ENCODE results near the gene ASB13. TPM values are rescaled to one million over a fixed set of nuclear protein-coding genes. Genes with fewer than 3 reads are reported as not detected.
A peak's percentile ranks its signal among the peaks of the same experiment; 100 is the strongest.

ASB13 gene
- total and polyA plus RNA-seq, 8 donors = 8.7 to 22.2 (median 11.8) TPM

GRCh38 chr10:5634918-5635317 lies 31.5 kb downstream of the ASB13 start:
- Histone ChIP-seq H3K27ac (no peak overlapping the region), H3K27me3 (no peaks in the 10 kb centered on the region), H3K4me3 (no peak overlapping the region), H3K4me1 (peaks cover 14 to 31% (median 18%) of the 10 kb centered on the region in 3 donors), H3K36me3 (peaks cover 0 to 14% (median 3%) of the 10 kb centered on the region in 3 donors), H3K9me3 (no peaks in the 10 kb centered on the region)
- TF ChIP-seq, protein P1, sequence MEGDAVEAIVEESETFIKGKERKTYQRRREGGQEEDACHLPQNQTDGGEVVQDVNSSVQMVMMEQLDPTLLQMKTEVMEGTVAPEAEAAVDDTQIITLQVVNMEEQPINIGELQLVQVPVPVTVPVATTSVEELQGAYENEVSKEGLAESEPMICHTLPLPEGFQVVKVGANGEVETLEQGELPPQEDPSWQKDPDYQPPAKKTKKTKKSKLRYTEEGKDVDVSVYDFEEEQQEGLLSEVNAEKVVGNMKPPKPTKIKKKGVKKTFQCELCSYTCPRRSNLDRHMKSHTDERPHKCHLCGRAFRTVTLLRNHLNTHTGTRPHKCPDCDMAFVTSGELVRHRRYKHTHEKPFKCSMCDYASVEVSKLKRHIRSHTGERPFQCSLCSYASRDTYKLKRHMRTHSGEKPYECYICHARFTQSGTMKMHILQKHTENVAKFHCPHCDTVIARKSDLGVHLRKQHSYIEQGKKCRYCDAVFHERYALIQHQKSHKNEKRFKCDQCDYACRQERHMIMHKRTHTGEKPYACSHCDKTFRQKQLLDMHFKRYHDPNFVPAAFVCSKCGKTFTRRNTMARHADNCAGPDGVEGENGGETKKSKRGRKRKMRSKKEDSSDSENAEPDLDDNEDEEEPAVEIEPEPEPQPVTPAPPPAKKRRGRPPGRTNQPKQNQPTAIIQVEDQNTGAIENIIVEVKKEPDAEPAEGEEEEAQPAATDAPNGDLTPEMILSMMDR (IDR thresholded peaks at IDR 0.05) = no peak
- intact Hi-C loops (cut with DNase I) = no loop called here
- no peak for DNase-seq
- WGBS, 2 donors = 82 to 86% methylated on average over 7 of the region's 7 CpGs
- FAIRE-seq = no peak
- ATAC-seq = no peak

DNA sequence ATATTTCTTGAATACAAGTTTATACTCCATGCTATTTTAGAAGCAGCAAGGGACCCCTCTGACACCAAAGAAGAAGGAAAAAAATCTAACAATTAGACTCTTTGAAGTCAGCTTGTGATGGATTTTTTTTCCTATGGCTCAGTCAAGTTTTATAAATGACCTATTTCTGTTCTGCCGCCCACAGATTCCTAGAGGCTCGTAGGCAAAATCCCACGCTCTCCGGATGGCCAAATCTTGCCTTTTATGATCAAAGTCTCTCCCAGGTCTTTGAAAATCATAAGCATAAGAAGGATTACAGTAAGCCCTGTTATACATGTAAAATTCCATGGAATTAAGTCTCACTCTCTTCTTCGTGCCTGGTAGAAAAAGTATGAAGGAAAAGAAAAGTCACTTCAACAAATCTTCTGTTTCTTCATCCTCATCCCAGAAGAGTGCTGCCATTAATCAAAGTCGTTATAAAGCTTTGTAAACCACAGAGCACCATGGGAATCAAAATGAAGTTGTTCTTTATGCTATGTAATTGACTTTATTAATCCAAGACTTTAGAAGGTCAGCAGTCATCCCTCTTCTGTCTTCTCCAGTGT lies 33.1 kb downstream of the ASB13 start:
- FAIRE-seq (no peak), DNase-seq (no peak), ATAC-seq (no peak)
- Histone ChIP-seq H3K4me1 (peaks cover 25 to 46% (median 26%) of the 10 kb centered on the region in 3 donors), H3K9me3 (no peaks in the 10 kb centered on the region), H3K36me3 (no peaks in the 10 kb centered on the region), H3K27ac (peak overlapping the region; percentile 47 to 84 (median 68)), H3K27me3 (no peaks in the 10 kb centered on the region), H3K4me3 (no peak overlapping the region)
- TF ChIP-seq, protein P1 (IDR thresholded peaks at IDR 0.05) = no peak
- WGBS, 2 donors = 72 to 79% methylated on average over 6 of the region's 6 CpGs
- intact Hi-C loops (cut with DNase I) = no loop called here

DNA sequence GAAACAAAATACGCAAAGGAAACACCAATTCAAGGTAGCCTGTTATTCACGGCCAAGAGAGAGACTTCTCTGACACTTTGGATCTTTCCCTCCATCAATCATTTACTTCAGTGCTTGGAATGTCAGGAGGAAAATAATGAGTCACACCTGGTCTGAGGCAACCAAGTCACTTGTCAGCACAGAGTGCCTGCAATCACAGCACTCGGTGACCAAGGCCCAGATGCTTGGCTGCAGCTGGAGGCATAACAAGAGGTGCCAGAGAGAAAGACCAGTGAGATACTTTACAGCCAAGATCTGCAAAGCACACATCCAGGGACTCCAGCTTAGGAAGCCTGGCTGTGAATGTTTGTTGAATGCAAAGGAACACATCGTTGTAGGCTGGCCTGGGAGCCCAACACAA lies 33.9 kb downstream of the ASB13 start:
- TF ChIP-seq, protein P1 (IDR thresholded peaks at IDR 0.05) = no peak
- H3K4me3 ChIP-seq = no peak overlapping the region
- DNase-seq (peak in 5 of 6 donors; percentile 69 to 86 (median 76)), ATAC-seq (peak; percentile 67 to 82 (median 76)), FAIRE-seq (no peak)
- no peaks in the 10 kb centered on the region for H3K9me3 ChIP-seq
- no peaks in the 10 kb centered on the region for H3K36me3 ChIP-seq
- H3K4me1 ChIP-seq = peaks cover 28 to 53% (median 33%) of the 10 kb centered on the region in 3 donors
- no peaks in the 10 kb centered on the region for H3K27me3 ChIP-seq
- intact Hi-C loops (cut with DNase I) = no loop called here
- H3K27ac ChIP-seq = peak overlapping the region; percentile 47 to 84 (median 68)
- 11% methylated on average over 4 of the region's 4 CpGs for WGBS, 2 donors

DNA sequence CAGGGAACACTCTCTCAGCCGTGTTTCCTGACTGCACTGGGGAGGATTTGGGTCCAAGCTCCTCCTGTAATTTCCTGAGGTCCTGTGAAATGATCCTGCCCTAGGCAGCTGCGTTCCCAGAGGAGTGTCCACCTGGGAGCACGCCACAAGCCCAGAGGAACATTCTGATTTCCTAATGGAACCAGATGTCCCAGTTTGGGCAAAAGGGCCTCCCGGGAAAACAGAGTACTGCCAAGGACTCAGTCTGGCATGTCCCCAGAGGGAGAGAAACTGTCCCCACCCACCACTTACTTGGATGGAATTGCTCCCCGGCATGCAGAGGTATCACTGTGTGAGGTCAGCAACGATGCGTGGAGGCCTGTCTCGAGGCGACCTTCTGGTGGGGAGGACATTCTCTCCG lies 34.5 kb downstream of the ASB13 start:
- FAIRE-seq (no peak), DNase-seq (peak in 5 of 6 donors; percentile 44 to 89 (median 82)), ATAC-seq (peak; percentile 15 to 73 (median 46))
- intact Hi-C loops (cut with DNase I) = no loop called here
- peaks cover 33 to 57% (median 37%) of the 10 kb centered on the region in 3 donors for H3K4me1 ChIP-seq
- H3K36me3 ChIP-seq = no peaks in the 10 kb centered on the region
- 19 to 21% methylated on average over 10 of the region's 10 CpGs for WGBS, 2 donors
- H3K27ac ChIP-seq = peak overlapping the region; percentile 47 to 84 (median 68)
- H3K9me3 ChIP-seq = no peaks in the 10 kb centered on the region
- TF ChIP-seq, protein P1 (IDR thresholded peaks at IDR 0.05) = no peak
- no peaks in the 10 kb centered on the region for H3K27me3 ChIP-seq
- no peak overlapping the region for H3K4me3 ChIP-seq

GRCh38 chr10:5630112-5630436 lies 36.3 kb downstream of the ASB13 start:
- ATAC-seq (no peak), DNase-seq (no peak), FAIRE-seq (no peak)
- Histone ChIP-seq H3K27ac (peak overlapping the region in 1 of 4 donors; percentile 88), H3K4me3 (no peak overlapping the region), H3K9me3 (no peaks in the 10 kb centered on the region), H3K27me3 (no peaks in the 10 kb centered on the region), H3K4me1 (peaks cover 40 to 66% (median 46%) of the 10 kb centered on the region in 3 donors), H3K36me3 (no peaks in the 10 kb centered on the region)
- TF ChIP-seq, protein P1 (IDR thresholded peaks at IDR 0.05) = no peak
- 94 to 95% methylated on average over 8 of the region's 8 CpGs for WGBS, 2 donors
- intact Hi-C loops (cut with DNase I) = no loop called here

Data from pancreas (tissue), 10 donors.